K562 (cell line): ENCODE data around the gene SIRT2. TPM values are rescaled to one million over a fixed set of nuclear protein-coding genes. Genes with fewer than 3 reads are reported as not detected.

Experiments used
- DDX20 ChIP-seq: fragments of 450-650 bp; IDR thresholded peaks from 2 replicates; pipeline ENCODE4 v1.6.1; 2016; ENCODE audit warnings: missing genetic modification characterization, low read depth, mild to moderate bottlenecking, missing compliant biosample characterization, moderate library complexity
- ETS1 ChIP-seq: conservative IDR thresholded peaks from 2 replicates; pipeline ENCODE4 v1.6.1; 2011; ENCODE audit warnings: low read depth, mild to moderate bottlenecking, low read length; ENCODE audit not compliant: control insufficient read depth
- KAT8 ChIP-seq: fragments of 450-650 bp; IDR thresholded peaks from 2 replicates; pipeline ENCODE4 v1.6.1; 2016; ENCODE audit warnings: low read depth, mild to moderate bottlenecking
- KDM2B ChIP-seq: fragments of 250-450 bp; sonication (Bioruptor Pico); IDR thresholded peaks from 2 replicates; pipeline ENCODE4 v1.8.0; 2021; ENCODE audit warnings: mild to moderate bottlenecking, moderate library complexity
- MAX ChIP-seq: sonication (generic); formaldehyde crosslinking; IDR thresholded peaks from 2 replicates; pipeline ENCODE4 v1.9.0; 2022; ENCODE audit warnings: mild to moderate bottlenecking, missing genetic modification reagents
- MAZ ChIP-seq, 2 experiments: fragments of 450-650 bp in 1 of 2; sonication (generic) in 1 of 2; formaldehyde crosslinking; IDR thresholded peaks in 1 of 2; conservative IDR thresholded peaks in 1 of 2; 2 replicates each; pipeline versions ENCODE4 v1.4.0 to v1.5.0; 2020; ENCODE audit warnings: mild to moderate bottlenecking in 1 of 2, missing genetic modification reagents in 1 of 2
- PHF8 ChIP-seq: fragments of 200-600 bp; sonication (generic); IDR thresholded peaks from 2 replicates; pipeline ENCODE4 v1.6.1; 2012; ENCODE audit warnings: mixed run types, mild to moderate bottlenecking, inconsistent platforms, low read length, moderate library complexity, borderline replicate concordance
- RERE ChIP-seq: sonication (generic); formaldehyde crosslinking; IDR thresholded peaks from 2 replicates; pipeline ENCODE4 v1.8.0; 2023; ENCODE audit warnings: missing genetic modification reagents, mild to moderate bottlenecking, borderline replicate concordance
- RHOXF2B ChIP-seq: fragments of 250-450 bp; sonication (Bioruptor Pico); conservative IDR thresholded peaks from 2 replicates; pipeline ENCODE4 v1.5.1; 2021
- SRSF7 ChIP-seq: fragments of 200-400 bp; formaldehyde crosslinking; optimal IDR thresholded peaks from 2 replicates; pipeline ENCODE3; 2017; ENCODE audit warnings: mild to moderate bottlenecking, low read depth, low read length
- ZBTB43 ChIP-seq: sonication (generic); formaldehyde crosslinking; IDR thresholded peaks from 2 replicates; pipeline ENCODE4 v1.8.0; 2023; ENCODE audit warnings: mild to moderate bottlenecking, missing genetic modification reagents
- ZFP30 ChIP-seq: fragments of 250-450 bp; sonication (Bioruptor Pico); IDR thresholded peaks from 2 replicates; pipeline ENCODE4 v1.8.0; 2022; ENCODE audit warnings: moderate library complexity, mild to moderate bottlenecking, inconsistent platforms, borderline replicate concordance
- ZFPM2 ChIP-seq: fragments of 250-450 bp; sonication (Bioruptor Pico); IDR thresholded peaks from 2 replicates; pipeline ENCODE4 v1.5.1; 2022; ENCODE audit warnings: mild to moderate bottlenecking
- ZNF408 ChIP-seq: fragments of 250-450 bp; sonication (Bioruptor Pico); IDR thresholded peaks from 2 replicates; pipeline ENCODE4 v1.4.0; 2020; ENCODE audit warnings: low read depth, mild to moderate bottlenecking, moderate library complexity
- ZNF584 ChIP-seq: fragments of 200-800 bp; sonication (Bioruptor generic); IDR thresholded peaks from 2 replicates; pipeline ENCODE4 v1.6.1; 2016; ENCODE audit warnings: low read depth, mild to moderate bottlenecking, missing genetic modification characterization, missing compliant biosample characterization
- polyA plus RNA-seq, 8 experiments: library from polyadenylated mRNA; depleted of rRNA in 4 of 8; stranded (reverse) in 5 of 8; unstranded in 3 of 8; fragments of >200 nt; fragmentation: Nextera tagmentation in 2 of 8; fragmentation: Illumina TruSeq in 1 of 8; extraction: Ambion mirVana in 2 of 8; extraction: Trizol in 1 of 8; gene quantifications; 2 replicates each; pipeline versions ENCODE4 v1.2.1 to v1.2.3, GENCODE V29; 2011 to 2014; ENCODE audit warnings: inconsistent platforms in 1 of 8, missing spikeins in 1 of 8
- total RNA-seq, 7 experiments: library from RNA; depleted of rRNA in 6 of 7; stranded (reverse); fragments of >200 nt in 6 of 7; fragmentation: Illumina TruSeq in 2 of 7; extraction: Trizol in 2 of 7; gene quantifications; 2 replicates each; pipeline versions ENCODE4 v1.2.1 to v1.2.3, GENCODE V29; 2011 to 2021; ENCODE audit warnings: low replicate concordance in 1 of 7
- TF ChIP-seq, protein P1 (sequence below): fragments of 450-650 bp; IDR thresholded peaks from 2 replicates; pipeline ENCODE4 v1.7.0; 2016; ENCODE audit warnings: borderline replicate concordance

SIRT2 gene
- total and polyA plus RNA-seq, 9 of the 15 experiments (the other 6 are each of a cell fraction or from before 2014, with no cell fraction given) = 2.3 to 35.2 (median 22.9) TPM

DNA sequence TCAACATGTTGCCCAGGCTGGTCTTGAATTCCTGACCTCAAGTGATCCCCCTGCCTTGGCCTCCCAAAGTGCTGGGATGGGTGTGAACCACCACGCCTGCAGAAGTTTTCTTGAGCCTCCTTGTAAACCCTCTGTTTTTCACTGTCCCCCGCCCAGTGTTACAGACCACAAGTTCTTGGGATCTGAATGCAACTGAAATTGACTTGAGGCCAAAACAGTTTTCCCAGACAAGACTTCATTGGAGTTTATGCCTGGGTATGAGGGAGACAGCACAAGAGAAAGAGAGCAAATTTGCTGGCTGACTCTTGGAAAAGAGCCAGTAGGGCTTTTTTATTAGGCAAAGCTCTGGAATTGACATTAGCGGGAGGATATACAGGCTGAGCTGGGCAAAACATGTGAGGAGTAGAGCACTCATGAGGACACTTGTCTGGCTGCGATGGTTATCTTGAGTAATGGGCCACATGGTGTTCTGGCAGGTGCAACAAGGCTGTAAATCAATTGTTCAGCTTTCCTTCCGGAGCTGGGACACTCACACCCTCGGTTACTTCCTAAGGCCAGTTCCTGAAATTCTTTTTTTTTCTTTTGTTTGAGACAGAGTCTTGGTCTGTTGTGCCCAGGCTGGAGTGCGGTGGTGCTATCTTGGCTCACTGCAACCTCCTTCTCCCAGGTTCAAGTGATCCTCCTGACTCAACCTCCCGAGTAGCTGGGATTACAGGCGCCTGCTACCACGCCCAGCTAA is 36.9 kb downstream of the SIRT2 start (continued):
- TF ChIP-seq, protein P1, sequence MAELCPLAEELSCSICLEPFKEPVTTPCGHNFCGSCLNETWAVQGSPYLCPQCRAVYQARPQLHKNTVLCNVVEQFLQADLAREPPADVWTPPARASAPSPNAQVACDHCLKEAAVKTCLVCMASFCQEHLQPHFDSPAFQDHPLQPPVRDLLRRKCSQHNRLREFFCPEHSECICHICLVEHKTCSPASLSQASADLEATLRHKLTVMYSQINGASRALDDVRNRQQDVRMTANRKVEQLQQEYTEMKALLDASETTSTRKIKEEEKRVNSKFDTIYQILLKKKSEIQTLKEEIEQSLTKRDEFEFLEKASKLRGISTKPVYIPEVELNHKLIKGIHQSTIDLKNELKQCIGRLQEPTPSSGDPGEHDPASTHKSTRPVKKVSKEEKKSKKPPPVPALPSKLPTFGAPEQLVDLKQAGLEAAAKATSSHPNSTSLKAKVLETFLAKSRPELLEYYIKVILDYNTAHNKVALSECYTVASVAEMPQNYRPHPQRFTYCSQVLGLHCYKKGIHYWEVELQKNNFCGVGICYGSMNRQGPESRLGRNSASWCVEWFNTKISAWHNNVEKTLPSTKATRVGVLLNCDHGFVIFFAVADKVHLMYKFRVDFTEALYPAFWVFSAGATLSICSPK = no peak
- 0 out of 4 replicates have a peak, but pooled peaks of 1 of the 2 experiments have one; percentile 10 for TF ChIP-seq MAZ (CRISPR knock-in tag; conservative IDR thresholded peaks at IDR 0.05 in 1 of 2, IDR thresholded peaks at IDR 0.05 in 1 of 2)
- no peak for TF ChIP-seq ZFP30 (CRISPR knock-in tag)
- no peak for TF ChIP-seq DDX20
- TF ChIP-seq MAX (CRISPR knock-in tag) = peak; percentile 50
- TF ChIP-seq RERE (CRISPR knock-in tag) = no peak
- TF ChIP-seq KDM2B (CRISPR knock-in tag) = no peak
- TF ChIP-seq PHF8 = no peak
- no peak for TF ChIP-seq ZBTB43 (CRISPR knock-in tag)
- TF ChIP-seq ZNF408 = no peak
- TF ChIP-seq ZNF584 (CRISPR knock-in tag) = no peak
- no peak for TF ChIP-seq KAT8
- TF ChIP-seq RHOXF2B (CRISPR knock-in tag) = no peak
- TF ChIP-seq ETS1 = no peak
- no peak for TF ChIP-seq ZFPM2
- TF ChIP-seq SRSF7 = no peak
